ENCODE data around the gene GTPBP3.

GRCh38 chr19:17380426-17381138 is 43.2 kb downstream of the GTPBP3 start:
- TF ChIP-seq CTCF (IDR thresholded peaks at IDR 0.05) = no peak
- no peak for TF ChIP-seq REST (IDR thresholded peaks at IDR 0.05; ENCODE audit: insufficient read depth in 1 of 2, low read depth in 2 of 2, low read length in 1 of 2)
- TF ChIP-seq POLR2AphosphoS5 (IDR thresholded peaks at IDR 0.05; ENCODE audit: low read depth, low read length) = no peak
- no peak for TF ChIP-seq SIN3A (IDR thresholded peaks at IDR 0.05; ENCODE audit: borderline replicate concordance, insufficient read depth, low read depth, low read length)
- no peak for TF ChIP-seq TCF7L2 (IDR thresholded peaks at IDR 0.05; ENCODE audit: low read depth, low read length)

Data from Panc1 (cell line).